G401 (cell line): ENCODE data around the gene SEC22A. TPM values are rescaled to one million over a fixed set of nuclear protein-coding genes. Genes with fewer than 3 reads are reported as not detected.

Experiments
- DNase-seq: peaks from one replicate; pipeline ENCODE4 v3.0.0-alpha.2; 2015; ENCODE audit warnings: low spot score
- in situ Hi-C: cut with HindIII; loops from 2 replicates; pipeline ENCODE4 v1.10.0; 2016; ENCODE audit warnings: low sequenced_read_pairs, mixed read lengths
- total RNA-seq: library from RNA; depleted of rRNA; stranded (reverse); fragments of >200 nt; shearing (Covaris generic); gene quantifications from 2 replicates; pipeline ENCODE4 v1.2.3, GENCODE V29; 2014

SEC22A gene
- total RNA-seq, 1 experiment from 2014 or later = 25.6 TPM

DNA sequence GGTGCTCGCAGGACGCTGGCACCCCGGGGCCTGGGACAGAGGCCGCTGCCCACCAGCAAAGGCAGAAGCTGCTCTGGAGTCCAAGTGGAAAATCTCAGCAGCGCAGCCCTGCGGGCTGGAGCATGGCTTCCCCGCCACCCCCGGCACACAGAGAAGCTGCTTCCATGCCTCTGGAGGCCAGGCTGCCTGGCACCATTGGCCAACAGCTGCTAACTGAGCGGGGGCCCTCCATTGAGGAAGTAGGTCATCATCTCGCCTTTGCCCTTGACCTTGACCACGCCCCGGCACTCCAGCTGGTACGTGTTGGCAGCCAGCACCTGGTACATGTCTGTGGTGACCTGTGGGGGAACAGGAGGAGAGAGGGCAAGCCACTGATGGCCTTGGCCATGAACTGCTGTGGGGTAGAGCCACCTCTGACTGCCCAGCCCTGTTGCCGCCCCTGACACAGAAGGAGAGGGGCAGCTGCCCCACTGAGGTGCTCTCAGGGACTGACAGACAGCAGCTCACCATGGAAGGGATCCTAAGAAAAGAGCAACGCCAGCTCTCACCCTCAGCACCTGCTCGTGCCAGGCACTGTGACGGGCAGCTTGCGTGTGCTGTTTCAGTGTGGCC, 82.8 kb downstream of the SEC22A start:
- in situ Hi-C loops = no loop called here
- DNase-seq = no peak

GRCh38 chr3:123285066-123285465, 83.3 kb downstream of the SEC22A start:
- no peak for DNase-seq
- in situ Hi-C loops = no loop called here

DNA sequence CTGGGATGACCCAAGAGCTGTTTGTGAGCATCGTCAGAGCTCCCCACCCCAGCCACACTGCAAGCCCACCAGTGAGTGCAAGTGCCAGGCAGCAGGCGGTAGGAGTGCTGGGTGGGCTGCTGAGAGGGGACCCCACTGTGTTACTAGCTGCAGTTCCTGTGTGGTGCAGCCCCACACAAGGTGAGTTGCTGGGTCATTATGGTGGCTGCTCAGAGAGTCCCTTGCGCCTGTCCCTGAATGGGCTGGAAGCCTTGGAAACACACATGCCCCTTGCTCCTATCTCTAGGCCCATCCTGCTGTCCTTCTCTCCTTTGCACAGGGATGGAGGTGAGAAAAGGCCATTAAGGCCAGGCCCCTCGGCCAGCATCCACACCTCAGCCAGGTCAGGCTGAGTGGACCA, 83.7 kb downstream of the SEC22A start:
- in situ Hi-C loops = no loop called here
- no peak for DNase-seq

DNA sequence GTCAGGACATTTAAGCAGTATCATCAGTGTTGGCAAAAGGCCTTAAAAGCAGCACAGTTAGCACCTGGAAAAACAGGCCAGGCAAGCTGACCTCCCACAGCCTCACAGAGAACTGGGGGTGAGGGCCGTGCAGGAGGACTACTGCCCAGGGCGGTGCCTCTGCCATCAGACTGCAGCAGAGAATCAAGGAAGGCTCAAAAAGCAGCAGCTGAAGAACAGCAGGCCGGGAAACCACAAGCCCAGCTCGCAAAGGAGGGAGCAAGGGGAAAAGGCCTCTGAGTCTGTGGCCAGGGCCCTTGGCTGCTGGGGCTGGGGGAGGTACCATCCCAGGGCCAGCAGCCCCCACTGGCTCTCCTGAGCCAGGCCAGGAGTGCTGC, 84.2 kb downstream of the SEC22A start:
- no peak for DNase-seq
- in situ Hi-C loops = no loop called here

DNA sequence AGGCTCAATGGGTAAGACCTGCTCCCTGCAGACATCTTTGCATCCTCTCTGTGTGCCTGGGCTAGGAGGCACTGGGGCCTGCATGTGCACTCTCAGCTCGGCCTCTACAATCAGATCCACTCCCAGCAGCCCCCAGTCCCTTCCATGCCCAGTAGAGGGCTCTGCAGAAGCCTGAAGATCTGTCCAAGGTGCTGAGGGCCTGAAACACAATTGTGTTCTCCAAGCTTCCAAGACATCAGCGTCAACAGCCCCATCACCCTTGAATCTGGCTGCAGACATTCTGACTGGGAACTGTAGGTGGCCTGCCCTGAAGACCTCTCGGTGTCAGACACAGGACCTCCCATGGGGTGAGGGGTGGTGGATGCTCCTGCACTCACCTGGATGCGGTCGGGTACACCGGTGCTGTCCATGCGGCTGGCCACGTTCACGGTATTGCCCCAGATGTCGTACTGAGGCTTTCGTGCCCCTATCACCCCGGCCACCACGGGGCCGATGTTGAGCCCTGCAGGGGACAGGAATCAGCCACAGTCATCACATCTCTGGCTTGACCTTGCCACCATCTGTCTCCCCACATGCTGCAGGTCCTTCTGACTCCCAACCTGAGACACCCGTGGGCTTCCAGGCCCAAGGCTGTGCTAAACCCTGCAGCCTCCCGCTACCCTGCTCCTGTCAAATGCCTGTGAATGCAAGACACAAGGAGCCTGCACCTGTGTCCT, 84.7 kb downstream of the SEC22A start:
- peak; percentile 44 for DNase-seq
- in situ Hi-C loops = no loop called here

DNA sequence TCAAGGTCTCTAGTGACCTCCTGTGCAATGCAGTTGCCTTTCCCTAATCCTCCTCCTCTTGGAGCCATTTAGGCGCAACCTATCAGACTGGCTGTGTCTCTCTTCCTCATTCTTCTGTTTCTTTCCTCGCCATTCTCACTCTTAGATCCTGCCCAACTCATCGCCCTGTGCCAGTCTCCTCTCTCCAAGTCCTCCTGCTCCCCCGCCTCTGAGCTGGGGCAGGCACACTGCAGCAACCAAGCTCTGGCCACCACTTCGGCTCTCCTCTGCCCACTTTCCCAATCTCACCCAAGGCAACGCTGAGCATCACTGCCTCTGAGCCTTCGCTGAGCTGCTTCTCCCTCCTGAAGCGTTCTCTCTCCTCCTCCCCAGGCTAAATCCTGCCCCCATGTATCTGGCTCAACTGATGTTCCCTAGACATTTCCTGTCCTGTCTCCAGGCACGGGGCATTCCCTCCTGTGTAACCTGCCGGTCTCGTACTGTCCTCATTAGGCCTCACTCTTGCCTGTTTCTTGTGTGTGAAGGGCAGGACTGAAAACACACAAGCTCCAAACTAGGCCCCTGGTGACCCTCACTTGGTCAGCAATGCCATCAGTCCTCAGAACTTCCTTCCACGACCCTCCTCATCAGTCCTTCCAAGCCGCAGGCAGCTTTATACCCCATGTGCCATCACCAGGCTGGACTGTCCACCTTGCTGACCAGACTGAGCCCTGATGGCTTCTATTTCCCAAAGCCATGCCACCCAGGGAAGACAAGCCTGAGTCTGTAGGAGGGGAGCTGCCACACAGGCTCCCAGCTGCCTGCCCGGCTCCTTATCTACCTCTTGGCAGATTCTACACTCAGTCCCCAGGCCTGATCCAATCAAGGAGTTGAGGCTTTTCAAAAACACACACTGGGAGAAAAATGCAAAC, 85.6 kb downstream of the SEC22A start:
- no peak for DNase-seq
- in situ Hi-C loops = no loop called here

- DNase-seq = no peak
- in situ Hi-C loops = no loop called here
Measured at GRCh38 chr3:123287962-123288302, 86.2 kb downstream of the SEC22A start.

- in situ Hi-C loops = no loop called here
- DNase-seq = no peak
Measured at GRCh38 chr3:123289391-123290106, 87.8 kb downstream of the SEC22A start.

- no peak for DNase-seq
- in situ Hi-C loops = no loop called here
Measured at GRCh38 chr3:123290107-123290930, 88.6 kb downstream of the SEC22A start.

GRCh38 chr3:123290962-123291361, 89.2 kb downstream of the SEC22A start:
- in situ Hi-C loops = no loop called here
- no peak for DNase-seq

GRCh38 chr3:123291404-123291803, 89.7 kb downstream of the SEC22A start:
- no peak for DNase-seq
- in situ Hi-C loops = no loop called here

GRCh38 chr3:123292321-123293310, 90.9 kb downstream of the SEC22A start:
- no peak for DNase-seq
- in situ Hi-C loops = no loop called here

DNA sequence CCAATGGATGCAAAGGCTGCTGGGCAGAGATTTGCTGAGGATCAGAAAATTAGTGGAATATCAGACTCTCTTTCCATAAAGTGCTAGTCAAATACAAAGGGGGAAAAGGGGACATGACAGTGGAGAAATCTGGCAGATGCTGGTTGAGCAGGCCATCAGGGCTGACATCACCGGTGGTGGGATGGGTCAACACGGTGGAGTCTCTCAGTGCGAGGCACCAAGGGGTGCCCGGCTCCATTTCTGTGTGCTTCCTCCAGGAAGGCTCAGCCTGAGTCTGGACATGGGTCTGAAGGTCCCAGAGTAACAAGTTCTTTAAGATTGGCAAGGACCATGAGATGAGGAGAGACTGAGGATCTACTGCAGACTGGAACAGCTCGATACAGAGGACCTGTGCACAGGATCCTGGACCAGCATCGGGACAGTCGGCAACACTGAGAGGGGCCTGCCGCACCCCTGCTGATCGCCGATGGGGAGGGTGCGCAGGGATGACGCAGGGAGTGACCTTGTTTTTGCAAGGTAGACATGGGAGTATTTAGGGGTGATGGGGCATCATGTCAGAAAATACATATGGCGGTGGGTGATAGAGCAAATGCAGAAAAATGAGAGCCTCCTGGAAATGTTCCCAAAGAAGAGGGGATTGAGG, 92.7 kb downstream of the SEC22A start:
- in situ Hi-C loops = no loop called here
- DNase-seq = no peak

DNA sequence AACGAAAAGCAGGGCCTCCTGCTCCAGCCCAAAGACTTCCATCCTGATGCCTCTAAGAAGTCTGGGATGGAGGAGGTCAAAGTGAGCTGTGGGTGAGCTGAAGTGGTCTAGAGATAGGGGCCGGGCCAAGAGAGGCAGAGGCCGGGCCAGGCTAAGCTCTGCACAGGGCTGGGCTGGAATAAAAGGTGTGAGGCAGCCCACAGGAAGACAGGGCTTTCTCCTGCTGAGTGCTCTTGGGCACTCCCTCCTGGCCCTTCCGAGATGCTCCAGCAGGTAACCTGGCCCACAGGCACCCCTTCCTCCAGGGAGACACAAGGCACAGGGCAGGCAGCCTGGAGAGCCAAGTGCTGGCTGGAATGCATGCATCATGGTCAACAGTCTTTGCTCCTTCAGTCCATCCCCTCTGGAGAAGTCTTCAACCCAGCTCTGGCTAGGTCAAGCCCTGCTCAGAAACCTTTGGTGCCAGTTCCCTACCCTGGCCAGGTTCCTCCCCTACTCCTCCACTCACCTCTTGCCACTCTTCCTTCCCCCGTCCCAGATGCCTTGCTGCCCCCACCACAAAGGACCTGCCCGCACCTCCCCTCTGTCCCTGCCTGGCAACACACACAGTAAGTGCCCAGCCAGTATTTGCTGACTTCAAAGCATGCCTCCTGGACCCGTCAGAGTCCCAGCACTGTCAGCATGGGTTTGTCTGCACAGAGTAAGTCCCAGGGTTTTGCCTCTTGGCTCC, 93.6 kb downstream of the SEC22A start:
- in situ Hi-C loops = no loop called here
- no peak for DNase-seq

GRCh38 chr3:123295901-123296250, 94.1 kb downstream of the SEC22A start:
- in situ Hi-C loops = no loop called here
- no peak for DNase-seq

- no peak for DNase-seq
- in situ Hi-C loops = no loop called here
Measured at GRCh38 chr3:123296261-123296660, 94.5 kb downstream of the SEC22A start.
